NCI-H2227 treated with DMSO at 0.1 percent for 48 hours (cell line): ENCODE results near the gene ARMC12.
"Not testable (repeated sequence)": the region's sequence is repeated elsewhere in the genome, so short reads cannot be mapped to it uniquely, and the experiment has no call there.

Experiments
- DNase-seq: peaks from one replicate; lab custom pipeline; 2025; lab: John Stamatoyannopoulos, UW

The ARMC12 gene

GRCh38 chr6:35736982-35737412 is at the start of gene ARMC12:
Gene ARMC12 (plus strand): TSS chr6:35737032. CDS start chr6:35737109, 77 bp downstream.
- no peak for DNase-seq

- DNase-seq, result peak; percentile 41
Observed at GRCh38 chr6:35687658-35688604, 48.9 kb upstream of the ARMC12 start.

- peak; percentile 89 for DNase-seq
Observed at GRCh38 chr6:35688605-35689322, 48.1 kb upstream of the ARMC12 start, which contains the start of gene FKBP5. Gene FKBP5 (minus strand): TSS chr6:35688915. CDS start chr6:35642824, 46,091 bp downstream.

GRCh38 chr6:35690006-35690405 is 46.8 kb upstream of the ARMC12 start:
- DNase-seq, result not testable (repeated sequence)

- DNase-seq, result no peak
Observed at GRCh38 chr6:35690484-35690883, 46.3 kb upstream of the ARMC12 start.

- no peak for DNase-seq
Observed at GRCh38 chr6:35691027-35691824, 45.6 kb upstream of the ARMC12 start.

- no peak for DNase-seq
Observed at GRCh38 chr6:35694462-35694861, 42.4 kb upstream of the ARMC12 start.

- DNase-seq, result not testable (repeated sequence)
Observed at GRCh38 chr6:35698430-35698829, 38.4 kb upstream of the ARMC12 start.

- DNase-seq, result no peak
Observed at GRCh38 chr6:35698858-35699257, 38.0 kb upstream of the ARMC12 start.

GRCh38 chr6:35703554-35703953 is 33.3 kb upstream of the ARMC12 start:
- DNase-seq, result no peak

GRCh38 chr6:35706468-35706867 is 30.4 kb upstream of the ARMC12 start:
- no peak for DNase-seq

- DNase-seq, result no peak
Observed at GRCh38 chr6:35707714-35708407, 29.0 kb upstream of the ARMC12 start.

- DNase-seq, result no peak
Observed at GRCh38 chr6:35708585-35708984, 28.2 kb upstream of the ARMC12 start.

- DNase-seq, result no peak
Observed at GRCh38 chr6:35710241-35710847, 26.5 kb upstream of the ARMC12 start.

GRCh38 chr6:35711731-35712130 is 25.1 kb upstream of the ARMC12 start:
- DNase-seq, result no peak

- no peak for DNase-seq
Observed at GRCh38 chr6:35713006-35713767, 23.6 kb upstream of the ARMC12 start.

GRCh38 chr6:35716798-35717197 is 20.0 kb upstream of the ARMC12 start:
- DNase-seq, result no peak

- no peak for DNase-seq
Observed at GRCh38 chr6:35717449-35718374, 19.1 kb upstream of the ARMC12 start.

GRCh38 chr6:35718375-35718736 is 18.5 kb upstream of the ARMC12 start:
- no peak for DNase-seq
